Panc1 (cell line): ENCODE data around the gene SLITRK3. TPM values are rescaled to one million over a fixed set of nuclear protein-coding genes. Genes with fewer than 3 reads are reported as not detected.

Experiments
- ATAC-seq: fragments of 200-7000 bp; cut with Tn5 transposase; 2 replicates; pipeline ENCODE4 v1.9.1; 2020; ENCODE audit warnings: mild to moderate bottlenecking, moderate library complexity
- BruUV-seq: library from RNA; stranded (reverse); fragments of 400-500 nt; replicated peaks from 2 replicates; lab custom pipeline; 2021; lab: Mats Ljungman, UMichigan
- CTCF ChIA-PET: fragments of 300-600 bp; sonication (Branson Sonifier 250); formaldehyde crosslinking; loops from one replicate; lab custom pipeline; 2022; ENCODE audit warnings: antibody characterized with exemption; lab: Charles Lee
- POLR2A ChIA-PET: fragments of 300-600 bp; sonication (Branson Sonifier 250); formaldehyde crosslinking; loops from one replicate; lab custom pipeline; 2022; ENCODE audit warnings: antibody characterized with exemption; lab: Charles Lee
- DNase-seq: peaks from one replicate; pipeline ENCODE4 v3.0.0-alpha.2; 2010; ENCODE audit warnings: low read depth, low spot score
- H3K27ac ChIP-seq: 2 replicates; pipeline ENCODE4 v1.5.1; 2011; ENCODE audit warnings: mild to moderate bottlenecking, low read length, inconsistent platforms
- H3K27me3 ChIP-seq: fragments of 200-500 bp; sonication (Bioruptor generic); 2 replicates; pipeline ENCODE4 v1.6.0; 2014; ENCODE audit warnings: low read length, inconsistent platforms; ENCODE audit not compliant: control insufficient read depth, insufficient read depth
- H3K36me3 ChIP-seq: fragments of 200-500 bp; sonication (Bioruptor generic); 2 replicates; pipeline ENCODE4 v1.5.1; 2014; ENCODE audit warnings: inconsistent platforms, mild to moderate bottlenecking, low read length, moderate library complexity; ENCODE audit not compliant: control insufficient read depth, insufficient read depth
- H3K4me1 ChIP-seq: 2 replicates; pipeline ENCODE4 v1.5.1; 2011; ENCODE audit warnings: inconsistent platforms, mild to moderate bottlenecking, low read length, moderate library complexity; ENCODE audit not compliant: control insufficient read depth, insufficient read depth
- H3K4me3 ChIP-seq, 2 experiments: 2 replicates each; pipeline ENCODE4 v1.5.1; 2011 to 2012; ENCODE audit warnings: low read depth in 2 of 2, low read length in 2 of 2, mild to moderate bottlenecking in 2 of 2, inconsistent platforms in 1 of 2, moderate library complexity in 1 of 2
- H3K9me3 ChIP-seq: fragments of 200-500 bp; sonication (Bioruptor generic); 2 replicates; pipeline ENCODE4 v1.5.1; 2014; ENCODE audit warnings: low read depth, mild to moderate bottlenecking, inconsistent platforms, low read length, moderate library complexity; ENCODE audit not compliant: control insufficient read depth, insufficient read depth
- POLR2AphosphoS5 ChIP-seq: IDR thresholded peaks from 2 replicates; pipeline ENCODE4 v1.6.1; 2012; ENCODE audit warnings: mild to moderate bottlenecking, low read depth, low read length, moderate library complexity
- SIN3A ChIP-seq: IDR thresholded peaks from 2 replicates; pipeline ENCODE4 v1.6.1; 2012; ENCODE audit warnings: low read depth, mild to moderate bottlenecking, low read length, moderate library complexity, borderline replicate concordance; ENCODE audit not compliant: insufficient read depth
- TCF7L2 ChIP-seq: IDR thresholded peaks from 2 replicates; pipeline ENCODE4 v1.6.1; 2011; ENCODE audit warnings: mild to moderate bottlenecking, low read depth, low read length, inconsistent platforms
- in situ Hi-C: cut with HindIII; loops from 2 replicates; pipeline ENCODE4 v1.10.0; 2016; ENCODE audit warnings: low sequenced_read_pairs, low pct_unique_long_range_greater_than_20kb
- intact Hi-C: fragments of 100-400 bp; cut with micrococcal nuclease; formaldehyde crosslinking; loops from one replicate; pipeline ENCODE4 v1.10.0; 2022; ENCODE audit not compliant: unreplicated experiment
- total RNA-seq: library from RNA; stranded (reverse); gene quantifications from one replicate; pipeline ENCODE4 v1.2.1, GENCODE V29; 2021; ENCODE audit not compliant: unreplicated experiment
- TF ChIP-seq, protein P1 (sequence below), 2 experiments: IDR thresholded peaks; 2 replicates each; pipeline ENCODE4 v1.6.1; 2011 to 2012; ENCODE audit warnings: low read depth in 2 of 2, control low read depth in 1 of 2, low read length in 1 of 2, mild to moderate bottlenecking in 1 of 2, moderate library complexity in 1 of 2; ENCODE audit not compliant: insufficient read depth in 1 of 2
- TF ChIP-seq, protein P2 (sequence below): fragments of 450-650 bp; IDR thresholded peaks from 2 replicates; pipeline ENCODE4 v1.5.1; 2017; ENCODE audit warnings: mild to moderate bottlenecking

SLITRK3 gene
- total RNA-seq, 1 experiment from 2014 or later, result not detected

- POLR2A ChIA-PET, result no interaction called here
- no peaks in the 10 kb centered on the region for H3K36me3 ChIP-seq
- ATAC-seq (no peak), DNase-seq (no peak)
- H3K4me3 ChIP-seq, result no peak overlapping the region
- no TSS peak for BruUV-seq
- intact Hi-C loops (no loop called here), in situ Hi-C loops (no loop called here)
- H3K27me3 ChIP-seq, result no peaks in the 10 kb centered on the region
- H3K9me3 ChIP-seq, result no peaks in the 10 kb centered on the region
- TF ChIP-seq, protein P1, sequence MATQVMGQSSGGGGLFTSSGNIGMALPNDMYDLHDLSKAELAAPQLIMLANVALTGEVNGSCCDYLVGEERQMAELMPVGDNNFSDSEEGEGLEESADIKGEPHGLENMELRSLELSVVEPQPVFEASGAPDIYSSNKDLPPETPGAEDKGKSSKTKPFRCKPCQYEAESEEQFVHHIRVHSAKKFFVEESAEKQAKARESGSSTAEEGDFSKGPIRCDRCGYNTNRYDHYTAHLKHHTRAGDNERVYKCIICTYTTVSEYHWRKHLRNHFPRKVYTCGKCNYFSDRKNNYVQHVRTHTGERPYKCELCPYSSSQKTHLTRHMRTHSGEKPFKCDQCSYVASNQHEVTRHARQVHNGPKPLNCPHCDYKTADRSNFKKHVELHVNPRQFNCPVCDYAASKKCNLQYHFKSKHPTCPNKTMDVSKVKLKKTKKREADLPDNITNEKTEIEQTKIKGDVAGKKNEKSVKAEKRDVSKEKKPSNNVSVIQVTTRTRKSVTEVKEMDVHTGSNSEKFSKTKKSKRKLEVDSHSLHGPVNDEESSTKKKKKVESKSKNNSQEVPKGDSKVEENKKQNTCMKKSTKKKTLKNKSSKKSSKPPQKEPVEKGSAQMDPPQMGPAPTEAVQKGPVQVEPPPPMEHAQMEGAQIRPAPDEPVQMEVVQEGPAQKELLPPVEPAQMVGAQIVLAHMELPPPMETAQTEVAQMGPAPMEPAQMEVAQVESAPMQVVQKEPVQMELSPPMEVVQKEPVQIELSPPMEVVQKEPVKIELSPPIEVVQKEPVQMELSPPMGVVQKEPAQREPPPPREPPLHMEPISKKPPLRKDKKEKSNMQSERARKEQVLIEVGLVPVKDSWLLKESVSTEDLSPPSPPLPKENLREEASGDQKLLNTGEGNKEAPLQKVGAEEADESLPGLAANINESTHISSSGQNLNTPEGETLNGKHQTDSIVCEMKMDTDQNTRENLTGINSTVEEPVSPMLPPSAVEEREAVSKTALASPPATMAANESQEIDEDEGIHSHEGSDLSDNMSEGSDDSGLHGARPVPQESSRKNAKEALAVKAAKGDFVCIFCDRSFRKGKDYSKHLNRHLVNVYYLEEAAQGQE (IDR thresholded peaks at IDR 0.05; ENCODE audit: insufficient read depth in 1 of 2, low read depth in 2 of 2, low read length in 1 of 2), result no peak
- TF ChIP-seq POLR2AphosphoS5, result no peak
- TF ChIP-seq, protein P2, sequence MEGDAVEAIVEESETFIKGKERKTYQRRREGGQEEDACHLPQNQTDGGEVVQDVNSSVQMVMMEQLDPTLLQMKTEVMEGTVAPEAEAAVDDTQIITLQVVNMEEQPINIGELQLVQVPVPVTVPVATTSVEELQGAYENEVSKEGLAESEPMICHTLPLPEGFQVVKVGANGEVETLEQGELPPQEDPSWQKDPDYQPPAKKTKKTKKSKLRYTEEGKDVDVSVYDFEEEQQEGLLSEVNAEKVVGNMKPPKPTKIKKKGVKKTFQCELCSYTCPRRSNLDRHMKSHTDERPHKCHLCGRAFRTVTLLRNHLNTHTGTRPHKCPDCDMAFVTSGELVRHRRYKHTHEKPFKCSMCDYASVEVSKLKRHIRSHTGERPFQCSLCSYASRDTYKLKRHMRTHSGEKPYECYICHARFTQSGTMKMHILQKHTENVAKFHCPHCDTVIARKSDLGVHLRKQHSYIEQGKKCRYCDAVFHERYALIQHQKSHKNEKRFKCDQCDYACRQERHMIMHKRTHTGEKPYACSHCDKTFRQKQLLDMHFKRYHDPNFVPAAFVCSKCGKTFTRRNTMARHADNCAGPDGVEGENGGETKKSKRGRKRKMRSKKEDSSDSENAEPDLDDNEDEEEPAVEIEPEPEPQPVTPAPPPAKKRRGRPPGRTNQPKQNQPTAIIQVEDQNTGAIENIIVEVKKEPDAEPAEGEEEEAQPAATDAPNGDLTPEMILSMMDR, result no peak
- no peak for TF ChIP-seq TCF7L2
- TF ChIP-seq SIN3A, result no peak
- CTCF ChIA-PET, result no interaction called here
- no peaks in the 10 kb centered on the region for H3K4me1 ChIP-seq
- no peak overlapping the region for H3K27ac ChIP-seq
These were observed 37.5 kb upstream of the SLITRK3 start for GRCh38 chr3:165233501-165234195.

DNA sequence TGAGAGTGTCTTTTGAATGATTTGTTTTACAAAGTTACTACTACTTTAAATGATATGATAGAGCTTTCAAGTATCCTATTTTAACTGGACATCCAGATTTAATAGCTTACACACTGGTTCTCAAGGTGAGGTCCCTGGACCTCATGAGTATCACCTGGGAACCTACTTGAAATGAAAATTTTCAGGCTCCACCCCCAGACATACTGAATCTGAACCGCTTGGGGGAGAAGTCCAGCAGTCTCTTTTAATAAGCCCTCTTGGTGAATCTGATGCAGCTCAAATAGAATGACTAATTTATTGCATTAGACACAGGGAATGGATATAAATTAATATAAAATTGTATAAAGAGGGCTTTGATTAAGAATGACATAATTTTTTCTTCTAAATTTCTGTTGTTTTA is 29.4 kb upstream of the SLITRK3 start:
- in situ Hi-C loops, result no loop called here
- ATAC-seq, result no peak
- POLR2A ChIA-PET, result no interaction called here

More for the DNA sequence above, 29.4 kb upstream of the SLITRK3 start:
- Histone ChIP-seq H3K9me3 (no peaks in the 10 kb centered on the region), H3K27me3 (no peaks in the 10 kb centered on the region), H3K4me1 (no peaks in the 10 kb centered on the region), H3K36me3 (no peaks in the 10 kb centered on the region), H3K4me3 (no peak overlapping the region), H3K27ac (no peak overlapping the region)
- BruUV-seq, result no TSS peak
- CTCF ChIA-PET, result no interaction called here
- intact Hi-C loops, result no loop called here
- TF ChIP-seq SIN3A, result no peak
- TF ChIP-seq POLR2AphosphoS5, result no peak
- TF ChIP-seq, protein P1 (IDR thresholded peaks at IDR 0.05; ENCODE audit: insufficient read depth in 1 of 2, low read depth in 2 of 2, low read length in 1 of 2), result no peak
- TF ChIP-seq TCF7L2, result no peak
- TF ChIP-seq, protein P2, result peak; percentile 5; the same call in 1 of the 2 replicates
- no peak for DNase-seq
